Glomerular endothelial cell (primary cell): Measurements from ENCODE around the gene ADORA2B. TPM values are rescaled to one million over a fixed set of nuclear protein-coding genes. Genes with fewer than 3 reads are reported as not detected.
"Not testable (repeated sequence)": the region's sequence is repeated elsewhere in the genome, so short reads cannot be mapped to it uniquely, and the experiment has no call there.

ENCODE experiments used
- DNase-seq: peaks from one replicate; pipeline ENCODE4 v3.0.0-alpha.2; 2011; ENCODE audit warnings: low read depth, low spot score; ENCODE audit errors: extremely low read depth
- total RNA-seq: library from RNA; depleted of rRNA; stranded (reverse); fragments of >200 nt; gene quantifications from 2 replicates; pipeline ENCODE4 v1.2.3, GENCODE V29; 2015

ADORA2B gene
- total RNA-seq, 1 donor from 2014 or later, result 17.0 TPM

- DNase-seq, result no peak
Observed at GRCh38 chr17:15920758-15921239, 24.1 kb upstream of the ADORA2B start.

GRCh38 chr17:15921640-15922039 lies 23.3 kb upstream of the ADORA2B start:
- DNase-seq, result no peak

GRCh38 chr17:15922586-15922985 lies 22.3 kb upstream of the ADORA2B start:
- DNase-seq, result no peak

- no peak for DNase-seq
Observed at GRCh38 chr17:15926039-15926740, 18.7 kb upstream of the ADORA2B start.

GRCh38 chr17:15928286-15928785 lies 16.6 kb upstream of the ADORA2B start:
- no peak for DNase-seq

- no peak for DNase-seq
Observed at GRCh38 chr17:15929941-15930340, 15.0 kb upstream of the ADORA2B start.

GRCh38 chr17:15930426-15930825 lies 14.5 kb upstream of the ADORA2B start:
- DNase-seq, result no peak

- no peak for DNase-seq
Observed at GRCh38 chr17:15931394-15931793, 13.5 kb upstream of the ADORA2B start.

- no peak for DNase-seq
Observed at GRCh38 chr17:15934866-15935265, 10.1 kb upstream of the ADORA2B start.

GRCh38 chr17:15935891-15936290 lies 9.0 kb upstream of the ADORA2B start:
- DNase-seq, result no peak

- DNase-seq, result not testable (repeated sequence)
Observed at GRCh38 chr17:15936481-15936880, 8.4 kb upstream of the ADORA2B start.

GRCh38 chr17:15941781-15942180 lies 3.1 kb upstream of the ADORA2B start:
- DNase-seq, result no peak

- no peak for DNase-seq
Observed at GRCh38 chr17:15942207-15942833, 2.6 kb upstream of the ADORA2B start.

- DNase-seq, result no peak
Observed at GRCh38 chr17:15943971-15944758, 765 bp upstream of the ADORA2B start.

GRCh38 chr17:15945527-15946191 lies 729 bp downstream of the ADORA2B start:
- DNase-seq, result no peak

GRCh38 chr17:15946611-15947120 lies 1.7 kb downstream of the ADORA2B start:
- no peak for DNase-seq

GRCh38 chr17:15947271-15947670 lies 2.3 kb downstream of the ADORA2B start:
- DNase-seq, result no peak

GRCh38 chr17:15947976-15948752 lies 3.2 kb downstream of the ADORA2B start:
- no peak for DNase-seq

GRCh38 chr17:15951368-15952047 lies 6.6 kb downstream of the ADORA2B start:
- no peak for DNase-seq
